Trophoblast cell (in vitro differentiated cells and primary cell): ENCODE measurements around the gene RAB11B.

Experiments
- DNase-seq, 2 donors: peaks; one replicate each; pipeline ENCODE4 v3.0.0-alpha.2; 2016
- H2AFZ ChIP-seq: 2 replicates; pipeline ENCODE4 v1.6.1; 2013; ENCODE audit warnings: low read length, moderate library complexity, mild to moderate bottlenecking; ENCODE audit not compliant: insufficient read depth, poor library complexity
- H2AK5ac ChIP-seq: 2 replicates; pipeline ENCODE4 v1.6.1; 2013; ENCODE audit warnings: mild to moderate bottlenecking, low read length
- H2BK120ac ChIP-seq: 2 replicates; pipeline ENCODE4 v1.6.1; 2013; ENCODE audit warnings: low read length, mild to moderate bottlenecking, moderate library complexity; ENCODE audit not compliant: insufficient read depth, poor library complexity
- H2BK12ac ChIP-seq: 2 replicates; pipeline ENCODE4 v1.6.1; 2013; ENCODE audit warnings: mild to moderate bottlenecking, low read length, moderate library complexity
- H2BK5ac ChIP-seq: 2 replicates; pipeline ENCODE4 v1.6.1; 2013; ENCODE audit warnings: low read length, low read depth, moderate library complexity, mild to moderate bottlenecking; ENCODE audit not compliant: poor library complexity
- H3K14ac ChIP-seq: 2 replicates; pipeline ENCODE4 v1.6.1; 2013; ENCODE audit warnings: mild to moderate bottlenecking, low read length
- H3K18ac ChIP-seq: 2 replicates; pipeline ENCODE4 v1.6.1; 2013; ENCODE audit warnings: mild to moderate bottlenecking, low read length
- H3K23ac ChIP-seq: 2 replicates; pipeline ENCODE4 v1.6.1; 2013; ENCODE audit warnings: low read length
- H3K27ac ChIP-seq: 2 replicates; pipeline ENCODE4 v1.5.1; 2013; ENCODE audit warnings: low read depth, mild to moderate bottlenecking, inconsistent platforms, low read length, moderate library complexity
- H3K27me3 ChIP-seq: 2 replicates; pipeline ENCODE4 v1.6.1; 2013; ENCODE audit warnings: inconsistent platforms, mild to moderate bottlenecking, low read length, moderate library complexity; ENCODE audit not compliant: insufficient read depth
- H3K36me3 ChIP-seq, 2 experiments: 1 replicate in 1 of 2; 2 replicates in 1 of 2; pipeline ENCODE4 v1.6.1; 2013; ENCODE audit warnings: low read length in 2 of 2, mild to moderate bottlenecking in 2 of 2, moderate library complexity in 1 of 2; ENCODE audit not compliant: insufficient read depth in 2 of 2, control insufficient read depth in 1 of 2
- H3K4ac ChIP-seq: 2 replicates; pipeline ENCODE4 v1.6.1; 2013; ENCODE audit warnings: low read depth, mild to moderate bottlenecking, low read length, moderate library complexity
- H3K4me1 ChIP-seq, 2 experiments: 1 replicate in 1 of 2; 2 replicates in 1 of 2; pipeline ENCODE4 v1.6.1; 2013; ENCODE audit warnings: low read length in 2 of 2, mild to moderate bottlenecking in 2 of 2, moderate library complexity in 1 of 2; ENCODE audit not compliant: insufficient read depth in 2 of 2, control insufficient read depth in 1 of 2
- H3K4me2 ChIP-seq: 2 replicates; pipeline ENCODE4 v1.6.1; 2013; ENCODE audit warnings: inconsistent platforms, mild to moderate bottlenecking, low read length, moderate library complexity
- H3K4me3 ChIP-seq: 2 replicates; pipeline ENCODE4 v1.5.1; 2013; ENCODE audit warnings: mild to moderate bottlenecking, low read depth, low read length, inconsistent platforms
- H3K79me1 ChIP-seq: one replicate; pipeline ENCODE4 v1.6.1; 2013; ENCODE audit warnings: low read length
- H3K79me2 ChIP-seq: 2 replicates; pipeline ENCODE4 v1.6.1; 2013; ENCODE audit warnings: low read length, mild to moderate bottlenecking; ENCODE audit not compliant: control insufficient read depth, insufficient read depth, poor library complexity
- H3K9ac ChIP-seq: 2 replicates; pipeline ENCODE4 v1.6.1; 2013; ENCODE audit warnings: mild to moderate bottlenecking, low read length
- H3K9me3 ChIP-seq: 2 replicates; pipeline ENCODE4 v1.6.1; 2013; ENCODE audit warnings: low read depth, mild to moderate bottlenecking, control low read depth, inconsistent platforms, low read length; ENCODE audit not compliant: insufficient read depth
- H4K12ac ChIP-seq: 2 replicates; pipeline ENCODE4 v1.6.1; 2013; ENCODE audit warnings: low read depth, mild to moderate bottlenecking, low read length, moderate library complexity
- H4K8ac ChIP-seq: 2 replicates; pipeline ENCODE4 v1.6.1; 2013; ENCODE audit warnings: low read depth, mild to moderate bottlenecking, low read length, moderate library complexity
- H4K91ac ChIP-seq: one replicate; pipeline ENCODE4 v1.6.1; 2013; ENCODE audit warnings: low read depth, mild to moderate bottlenecking, low read length, moderate library complexity
- WGBS: extraction: QIAGEN DNeasy Blood & Tissue Kit; methylation state at CpG from one replicate; pipeline ENCODE4 v1.1.7; 2013; ENCODE audit warnings: missing lambda C conversion rate; ENCODE audit not compliant: insufficient read length, insufficient coverage; ENCODE audit errors: extremely low coverage; 5-methylcytosine and 5-hydroxymethylcytosine counted together

Gene RAB11B

DNA sequence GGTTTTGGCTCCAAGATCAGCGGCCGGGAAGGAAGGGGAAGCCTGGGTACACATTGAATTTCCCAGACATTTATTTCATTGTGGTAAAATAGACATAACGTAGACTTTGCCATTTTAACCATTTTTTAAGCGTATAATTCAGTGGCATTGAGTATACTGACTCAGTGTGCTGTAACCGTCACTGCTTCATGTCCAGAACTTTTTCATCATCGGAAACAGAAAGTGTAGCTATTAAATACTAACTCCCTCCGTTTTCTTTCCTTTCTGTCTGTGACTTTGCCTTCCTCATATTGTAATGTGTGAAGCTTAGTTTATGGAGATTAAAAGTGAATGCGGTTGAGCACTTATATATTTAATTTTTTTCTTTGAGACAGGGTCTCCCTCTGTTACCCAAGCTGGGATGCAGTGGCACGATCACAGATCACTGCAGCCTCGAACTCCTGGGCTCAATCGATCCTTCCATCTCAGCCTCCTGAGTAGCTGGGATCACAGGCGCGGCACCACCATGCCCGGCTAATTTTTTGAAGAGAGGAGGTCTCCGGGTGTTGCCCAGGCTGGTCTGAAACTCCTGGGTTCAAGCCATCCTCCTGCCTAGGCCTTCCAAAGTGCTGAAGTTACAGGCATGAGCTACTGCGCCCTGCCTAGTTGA is 56.0 kb downstream of the RAB11B start:
- no peak overlapping the region for H3K14ac ChIP-seq
- H3K9ac ChIP-seq, result peak overlapping the region; percentile 99
- H3K23ac ChIP-seq, result no peak overlapping the region
- H2BK5ac ChIP-seq, result no peak overlapping the region
- no peak overlapping the region for H4K91ac ChIP-seq
- H3K79me2 ChIP-seq, result peaks cover 25% of the 10 kb centered on the region
- H3K9me3 ChIP-seq, result no peaks in the 10 kb centered on the region
- H2BK12ac ChIP-seq, result no peak overlapping the region
- H3K36me3 ChIP-seq, result peaks cover 7% of the 10 kb centered on the region in 2 experiments
- H4K12ac ChIP-seq, result no peak overlapping the region
- H2BK120ac ChIP-seq, result no peak overlapping the region
- WGBS, result no CpG with 5 or more reads among the region's 16 CpGs
- no peak overlapping the region for H2AFZ ChIP-seq
- H3K4ac ChIP-seq, result peak overlapping the region; percentile 100
- no peak overlapping the region for H4K8ac ChIP-seq
- H2AK5ac ChIP-seq, result no peak overlapping the region
- H3K4me1 ChIP-seq, result peaks cover 3 to 8% of the 10 kb centered on the region in 2 experiments
- H3K27me3 ChIP-seq, result no peaks in the 10 kb centered on the region
- H3K27ac ChIP-seq, result no peak overlapping the region
- no peak overlapping the region for H3K18ac ChIP-seq
- peaks cover 10% of the 10 kb centered on the region for H3K79me1 ChIP-seq
- no peak for DNase-seq
- H3K4me3 ChIP-seq, result peak overlapping the region; percentile 99
- peak overlapping the region; percentile 81 for H3K4me2 ChIP-seq

DNA sequence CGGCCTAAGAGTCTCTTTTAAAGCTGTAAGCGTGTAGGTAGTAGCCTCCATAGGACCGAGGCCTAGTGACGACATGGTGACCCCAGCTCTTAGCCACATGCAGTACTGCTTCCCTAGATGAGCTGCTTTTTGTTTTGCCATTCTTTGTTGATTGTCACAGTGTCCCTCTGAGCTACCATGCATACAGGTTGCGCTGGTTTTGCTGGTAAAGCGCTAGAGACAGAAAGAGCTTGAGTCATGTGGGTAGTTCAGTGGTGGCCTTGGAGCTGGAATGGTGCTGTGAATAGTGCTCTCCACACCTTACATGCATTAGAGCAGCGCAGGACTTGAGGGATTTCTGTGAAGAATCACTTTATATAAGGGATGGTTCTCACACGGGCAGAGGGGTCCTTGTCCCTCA is 59.7 kb downstream of the RAB11B start:
- Histone ChIP-seq H4K8ac (no peak overlapping the region), H3K79me1 (peaks cover 8% of the 10 kb centered on the region), H3K18ac (no peak overlapping the region), H3K23ac (peak overlapping the region; percentile 3), H2BK12ac (no peak overlapping the region), H2BK5ac (no peak overlapping the region), H2BK120ac (no peak overlapping the region), H3K4me3 (no peak overlapping the region), H3K4me2 (peak overlapping the region; percentile 0), H2AFZ (no peak overlapping the region), H3K9me3 (no peaks in the 10 kb centered on the region), H3K27me3 (no peaks in the 10 kb centered on the region), H3K36me3 (peaks cover 17 to 20% of the 10 kb centered on the region in 2 experiments), H3K79me2 (peaks cover 44% of the 10 kb centered on the region), H3K27ac (no peak overlapping the region), H2AK5ac (no peak overlapping the region), H3K9ac (peak overlapping the region; percentile 35), H3K4me1 (peaks cover 3 to 12% of the 10 kb centered on the region in 2 experiments), H4K12ac (no peak overlapping the region), H3K4ac (peak overlapping the region; percentile 43), H3K14ac (no peak overlapping the region), H4K91ac (no peak overlapping the region)
- DNase-seq, result peak; percentile 54 to 80
- no CpG with 5 or more reads among the region's 8 CpGs for WGBS

DNA sequence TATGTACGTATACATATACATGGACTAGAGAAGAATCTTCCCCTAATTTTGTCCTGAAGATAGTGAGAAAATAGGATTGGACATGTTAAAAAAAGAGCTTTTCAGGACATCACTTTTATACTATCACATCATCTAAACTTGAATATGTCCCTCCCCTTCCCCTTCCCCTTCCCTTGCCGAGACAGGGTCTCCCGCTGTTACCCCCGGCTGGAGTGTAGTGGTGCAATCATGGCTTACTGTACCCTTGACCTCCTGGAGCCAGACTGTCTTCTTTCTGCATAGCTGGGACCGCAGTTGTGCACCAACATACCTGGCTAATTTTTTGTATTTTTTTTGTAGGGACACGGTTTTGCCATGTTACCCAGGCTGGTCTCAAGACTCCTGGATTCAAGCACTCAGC is 61.2 kb downstream of the RAB11B start:
- H2AK5ac ChIP-seq, result no peak overlapping the region
- H3K27ac ChIP-seq, result no peak overlapping the region
- H3K14ac ChIP-seq, result no peak overlapping the region
- H3K36me3 ChIP-seq, result peaks cover 20 to 29% of the 10 kb centered on the region in 2 experiments
- H2BK5ac ChIP-seq, result no peak overlapping the region
- no peaks in the 10 kb centered on the region for H3K79me1 ChIP-seq
- peaks cover 2 to 10% of the 10 kb centered on the region in 2 experiments for H3K4me1 ChIP-seq
- H3K18ac ChIP-seq, result no peak overlapping the region
- no peak overlapping the region for H2BK120ac ChIP-seq
- H4K91ac ChIP-seq, result no peak overlapping the region
- H4K8ac ChIP-seq, result no peak overlapping the region
- no peak overlapping the region for H3K4me3 ChIP-seq
- H3K79me2 ChIP-seq, result peaks cover 39% of the 10 kb centered on the region
- WGBS, result no CpG with 5 or more reads among the region's 6 CpGs
- H3K4ac ChIP-seq, result peak overlapping the region; percentile 99
- H4K12ac ChIP-seq, result no peak overlapping the region
- H3K4me2 ChIP-seq, result no peak overlapping the region
- no peak overlapping the region for H3K23ac ChIP-seq
- no peak overlapping the region for H2AFZ ChIP-seq
- DNase-seq, result no peak
- no peaks in the 10 kb centered on the region for H3K27me3 ChIP-seq
- no peaks in the 10 kb centered on the region for H3K9me3 ChIP-seq
- no peak overlapping the region for H2BK12ac ChIP-seq
- H3K9ac ChIP-seq, result no peak overlapping the region

DNA sequence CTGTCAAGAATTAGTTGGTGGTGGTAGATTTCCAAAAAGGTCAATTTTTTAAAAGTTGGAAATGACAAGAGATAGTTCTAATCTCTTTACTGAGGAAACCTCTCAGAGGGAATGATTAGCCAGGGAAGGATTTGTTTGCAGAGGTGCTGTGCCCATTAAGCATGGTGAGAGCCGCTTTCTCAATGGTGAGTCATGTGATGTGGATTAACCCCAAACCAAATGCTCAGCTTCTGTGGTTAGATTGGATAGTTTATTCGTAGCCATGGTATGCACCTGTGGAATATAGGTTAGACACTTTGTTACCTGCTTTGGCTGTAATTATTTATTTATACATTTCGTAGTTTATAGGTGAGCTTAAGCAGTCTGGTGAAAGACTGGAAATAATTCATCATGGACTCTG is 61.7 kb downstream of the RAB11B start:
- H3K4ac ChIP-seq, result peak overlapping the region; percentile 81
- no CpG with 5 or more reads among the region's 3 CpGs for WGBS
- no peak overlapping the region for H4K91ac ChIP-seq

More for the DNA sequence above, 61.7 kb downstream of the RAB11B start:
- Histone ChIP-seq H3K36me3 (peaks cover 21 to 32% of the 10 kb centered on the region in 2 experiments), H2BK5ac (no peak overlapping the region), H2AFZ (no peak overlapping the region), H3K27me3 (no peaks in the 10 kb centered on the region), H2BK12ac (no peak overlapping the region), H3K18ac (no peak overlapping the region), H2BK120ac (no peak overlapping the region), H3K4me3 (no peak overlapping the region), H3K27ac (no peak overlapping the region), H2AK5ac (no peak overlapping the region), H3K23ac (no peak overlapping the region), H3K4me2 (no peak overlapping the region), H4K8ac (no peak overlapping the region), H4K12ac (no peak overlapping the region), H3K4me1 (peaks cover 0 to 9% of the 10 kb centered on the region in 2 experiments), H3K79me2 (peaks cover 40% of the 10 kb centered on the region), H3K9ac (no peak overlapping the region), H3K79me1 (no peaks in the 10 kb centered on the region), H3K14ac (no peak overlapping the region), H3K9me3 (no peaks in the 10 kb centered on the region)
- no peak for DNase-seq
